Fibroblast of skin of left biceps (primary cell): ENCODE results near the gene RASGRF1.

Experiments used
- DNase-seq, 2 experiments: peaks; one replicate each; pipeline ENCODE4 v3.0.0-alpha.2; 2013; ENCODE audit warnings: low read depth in 2 of 2

The RASGRF1 gene

DNA sequence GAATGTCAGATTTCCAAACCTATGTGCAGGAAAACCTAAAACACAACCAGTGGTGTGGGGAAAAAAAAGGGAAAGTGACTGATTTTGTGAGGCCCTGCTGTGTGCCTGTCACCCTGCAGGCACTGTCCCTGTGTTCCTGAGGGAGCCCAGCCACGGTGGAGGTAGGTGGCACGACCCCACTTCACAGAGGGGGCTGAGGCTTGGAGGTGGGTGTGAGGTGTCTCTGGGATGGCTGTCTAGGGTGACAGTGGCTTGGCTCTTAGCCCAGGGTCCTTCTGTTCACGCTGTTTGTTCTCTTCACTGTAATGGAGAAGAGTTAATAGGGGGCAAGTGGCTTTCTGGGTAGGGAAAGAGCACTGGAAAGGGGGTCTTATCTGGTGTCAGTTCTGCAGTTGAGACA lies 22.6 kb downstream of the RASGRF1 start:
- no peak for DNase-seq

DNA sequence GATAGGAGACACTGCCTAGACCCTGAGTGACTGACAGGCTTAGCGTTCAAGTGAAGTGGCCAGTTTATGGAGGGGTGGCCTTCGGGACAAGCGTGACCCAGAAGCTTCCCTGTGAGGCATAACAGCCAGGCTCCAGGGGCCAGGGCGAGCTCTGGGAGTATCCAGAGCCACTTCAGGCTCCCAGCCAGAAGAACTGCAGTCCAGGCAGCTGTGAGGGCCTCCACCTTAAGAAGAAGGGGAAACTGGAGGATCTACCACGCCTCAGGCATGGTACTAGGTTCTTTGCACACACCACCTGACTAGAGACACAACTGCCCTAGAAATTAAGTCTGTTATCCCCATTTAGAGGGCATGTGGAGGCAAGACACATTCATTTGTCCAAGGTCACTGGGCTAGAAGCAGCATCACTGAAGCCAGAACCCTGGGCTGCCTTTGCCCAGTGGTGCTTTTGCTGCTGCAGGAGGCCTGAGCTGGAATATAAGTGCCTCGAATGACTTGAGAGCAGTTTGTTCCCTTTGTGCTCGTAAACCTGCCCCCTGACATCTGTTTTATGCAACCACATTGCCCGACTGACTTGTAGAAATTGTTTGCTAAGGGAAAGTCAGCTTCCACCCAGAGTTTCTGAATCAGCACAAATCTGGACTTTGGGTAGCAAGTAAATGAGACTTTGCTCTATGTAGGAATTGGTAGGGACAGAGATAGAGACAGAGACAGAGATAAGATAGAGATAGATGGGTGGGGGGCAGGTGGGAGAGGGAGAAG lies 23.3 kb downstream of the RASGRF1 start:
- DNase-seq = no peak

DNA sequence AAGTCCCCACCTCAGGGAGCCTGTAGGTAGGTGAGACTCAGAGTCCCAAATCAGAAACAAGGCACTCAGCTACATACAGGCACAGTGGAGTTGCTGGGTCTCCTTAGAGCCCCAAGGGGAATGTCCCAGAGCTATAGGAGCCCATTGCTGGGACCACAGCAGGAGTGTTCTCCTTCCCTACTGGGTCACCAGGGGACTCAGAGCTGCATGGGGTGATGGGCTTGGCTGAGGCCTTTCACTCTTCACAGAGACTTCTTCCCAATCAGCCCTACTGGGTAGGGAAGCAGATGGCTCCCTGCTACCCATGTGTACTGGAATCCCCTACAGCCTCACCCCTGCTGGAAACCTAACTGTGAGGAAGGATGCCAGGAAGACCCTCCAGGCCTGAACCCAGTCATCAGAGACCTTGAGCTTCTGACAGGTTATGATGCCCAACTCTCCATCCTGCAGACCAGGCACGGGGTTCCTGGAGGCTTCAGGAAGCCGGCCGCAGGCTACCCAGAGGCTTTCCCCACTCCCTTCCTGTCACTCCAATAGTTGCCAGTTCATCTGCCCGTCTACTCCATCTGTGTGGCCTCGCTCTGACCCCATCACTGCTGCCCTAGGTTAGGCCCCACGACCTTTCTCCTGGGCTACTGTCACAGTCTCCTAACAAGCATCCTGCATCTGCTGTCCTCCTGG lies 24.0 kb downstream of the RASGRF1 start:
- no peak for DNase-seq

DNA sequence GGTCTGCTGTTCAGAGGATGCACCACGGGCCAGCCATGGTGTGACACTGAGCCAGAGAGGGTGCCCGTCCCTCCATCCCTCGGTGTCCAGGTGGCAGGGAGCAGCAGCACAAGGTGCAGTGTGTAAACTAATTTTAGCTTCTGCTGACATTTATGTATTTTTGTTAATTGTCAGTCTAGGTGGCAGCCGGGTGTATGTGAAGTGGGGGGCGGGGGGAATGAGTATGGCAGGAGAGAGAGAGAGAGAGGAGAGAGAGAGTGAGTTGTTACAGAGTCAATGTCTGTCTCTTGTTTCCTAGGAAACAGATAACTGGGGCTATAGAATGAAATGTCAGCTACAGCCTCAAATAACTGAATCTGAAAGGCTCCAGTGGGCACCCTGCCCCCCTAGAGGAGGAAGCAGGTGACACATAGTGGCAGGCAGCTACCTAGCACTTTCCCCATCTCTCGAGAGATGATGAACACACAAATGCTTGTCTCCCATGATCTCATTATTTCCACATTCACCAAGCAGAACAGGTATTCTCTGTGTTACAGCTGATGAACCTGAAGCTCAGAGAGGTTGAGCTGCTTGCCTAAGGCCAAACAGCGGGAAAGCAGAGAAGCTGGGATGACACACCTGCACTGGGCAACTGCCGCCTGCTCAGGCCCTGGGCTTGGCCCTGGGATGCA lies 24.7 kb downstream of the RASGRF1 start:
- DNase-seq = no peak

DNA sequence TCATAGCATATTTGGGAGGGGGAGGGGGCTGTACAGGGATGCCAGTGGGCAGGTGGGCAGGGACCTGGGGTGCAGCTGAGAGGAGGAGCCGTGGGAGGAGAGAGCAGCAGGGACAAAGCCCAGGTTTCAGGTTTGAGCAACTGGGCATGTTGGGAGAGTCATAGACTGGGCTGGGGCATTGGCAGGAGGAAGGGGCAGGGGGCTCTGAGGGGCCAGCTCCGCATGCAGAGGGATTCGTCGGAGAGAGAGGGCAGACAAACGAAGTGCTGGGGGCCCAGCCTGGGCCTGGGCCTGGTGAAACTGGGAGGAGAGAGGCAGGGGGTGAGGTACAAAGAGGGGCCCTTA lies 25.2 kb downstream of the RASGRF1 start:
- DNase-seq = no peak

DNA sequence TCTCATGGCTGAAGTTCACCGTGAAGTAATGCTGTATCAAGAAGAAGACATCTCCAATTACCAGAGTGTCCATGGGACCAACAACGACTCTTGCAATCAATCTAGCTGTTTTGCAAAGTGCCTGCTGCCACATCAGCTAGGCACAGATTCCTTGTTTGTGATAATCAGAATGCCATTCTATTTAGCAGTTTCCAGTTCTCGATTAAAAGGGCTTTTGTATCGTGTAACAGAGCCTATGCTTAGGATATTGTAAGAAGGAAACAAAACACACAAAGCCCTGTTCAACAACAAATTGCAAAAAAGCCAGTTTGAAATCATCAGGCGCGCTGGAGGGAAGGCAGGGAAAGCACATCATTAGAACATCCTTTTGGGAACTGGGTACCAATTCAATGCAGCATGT lies 26.1 kb downstream of the RASGRF1 start:
- no peak for DNase-seq

DNA sequence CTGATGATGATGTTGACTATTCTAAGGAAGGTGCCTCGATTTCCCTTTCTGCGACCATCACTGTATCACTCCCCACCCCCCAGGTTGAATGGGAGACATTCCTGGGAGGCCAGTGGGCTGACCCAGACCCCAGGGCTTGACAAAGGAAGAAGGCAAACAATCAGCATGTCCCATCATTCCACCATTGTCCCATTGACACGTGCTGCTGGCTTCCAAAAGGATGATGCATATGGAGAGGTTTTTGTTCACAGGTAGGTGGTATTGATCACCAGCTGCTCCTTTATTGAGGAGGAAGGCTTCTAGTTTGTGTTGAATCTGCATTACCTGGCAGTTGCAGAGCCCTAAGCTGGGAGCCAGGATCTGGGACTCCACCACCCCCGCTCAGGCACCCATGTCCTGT lies 30.4 kb downstream of the RASGRF1 start:
- no peak for DNase-seq

DNA sequence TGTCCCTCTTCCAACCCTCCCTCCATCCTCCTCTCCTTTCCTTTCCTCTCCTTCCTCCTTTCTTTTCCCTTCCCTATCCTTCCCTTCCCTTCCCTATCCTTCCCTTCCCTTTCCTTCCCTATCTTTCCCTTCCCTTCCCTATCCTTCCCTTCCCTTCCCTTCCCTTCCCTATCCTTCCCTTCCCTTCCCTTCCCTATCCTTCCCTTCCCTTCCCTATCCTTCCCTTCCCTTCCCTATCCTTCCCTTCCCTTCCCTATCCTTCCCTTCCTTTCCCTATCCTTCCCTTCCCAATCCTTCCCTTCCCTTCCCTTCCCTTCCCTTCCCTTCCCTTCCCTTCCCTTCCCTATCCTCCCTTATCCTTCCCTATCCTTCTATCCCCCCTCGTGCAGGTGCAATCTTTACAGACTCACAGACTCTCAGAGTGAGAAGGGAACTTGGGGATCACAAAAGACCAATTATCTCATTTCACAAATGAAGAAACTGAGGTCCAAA lies 31.5 kb downstream of the RASGRF1 start:
- no peak for DNase-seq

DNA sequence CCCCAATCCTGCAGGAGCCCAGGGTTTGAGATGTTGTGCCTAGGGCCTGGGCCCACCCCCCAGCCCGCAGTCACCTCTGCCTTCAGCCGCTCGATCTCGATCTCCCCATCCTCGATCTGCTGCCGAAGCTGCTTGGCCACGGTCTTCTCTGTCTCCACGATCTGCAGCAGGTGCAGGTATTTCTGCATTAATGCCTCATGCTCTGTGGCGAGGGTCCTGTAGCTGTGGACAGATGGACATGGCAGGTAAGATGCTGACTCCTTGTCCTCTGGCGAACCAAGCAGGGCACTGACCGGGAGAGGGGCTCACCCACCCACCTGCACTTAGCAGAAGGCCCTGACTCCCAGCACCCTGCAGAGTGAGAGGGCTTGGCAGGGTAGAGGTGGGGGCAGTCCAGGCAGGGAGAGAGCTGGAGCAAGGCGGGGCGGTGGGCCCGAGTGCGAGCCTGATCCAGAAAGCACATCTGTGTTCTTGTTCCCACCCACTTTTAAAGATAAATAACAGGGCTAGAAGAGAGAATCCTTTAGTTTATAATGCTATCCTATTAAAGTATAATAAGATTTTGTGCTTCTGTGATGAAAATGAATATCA lies 32.2 kb downstream of the RASGRF1 start:
- DNase-seq = no peak

DNA sequence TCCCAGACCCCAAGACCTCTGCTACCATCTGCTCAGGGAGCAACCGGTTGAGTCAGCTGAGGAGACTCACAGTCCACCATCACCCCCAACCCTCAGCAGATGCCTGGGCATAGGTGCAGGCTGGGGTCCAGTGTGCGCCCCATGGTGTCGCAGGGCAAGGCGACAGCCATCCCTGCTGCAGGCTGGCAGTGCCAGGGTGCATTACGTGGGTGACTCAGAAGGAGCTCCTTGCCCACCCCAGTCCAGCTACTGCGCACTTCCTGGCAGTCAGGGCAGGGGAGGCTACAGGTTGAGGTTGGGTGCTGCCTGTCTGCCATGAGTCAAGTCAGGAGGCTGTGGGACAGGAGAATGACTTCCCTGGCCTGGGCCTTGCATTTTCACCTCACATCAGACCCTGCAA lies 33.5 kb downstream of the RASGRF1 start:
- DNase-seq = no peak

DNA sequence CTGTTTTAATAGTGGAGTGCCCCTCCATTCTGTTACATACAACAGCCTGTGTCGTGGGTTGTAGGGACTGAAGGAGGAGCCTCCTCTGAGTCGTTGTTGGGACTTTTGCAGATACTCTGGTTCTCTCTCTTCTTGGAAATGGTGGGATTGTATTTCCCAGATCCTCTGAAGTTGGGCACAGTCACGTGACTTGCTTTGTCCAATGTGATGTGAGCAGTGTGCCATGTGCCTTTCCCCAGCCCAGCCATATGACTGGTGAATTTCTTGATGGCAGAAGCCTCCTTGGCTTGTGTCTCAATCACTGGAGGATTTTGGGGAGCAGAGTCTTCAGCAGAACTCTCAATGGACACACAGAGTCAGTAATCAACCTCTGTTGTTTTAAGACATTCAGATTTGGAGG lies 36.2 kb downstream of the RASGRF1 start:
- no peak for DNase-seq

DNA sequence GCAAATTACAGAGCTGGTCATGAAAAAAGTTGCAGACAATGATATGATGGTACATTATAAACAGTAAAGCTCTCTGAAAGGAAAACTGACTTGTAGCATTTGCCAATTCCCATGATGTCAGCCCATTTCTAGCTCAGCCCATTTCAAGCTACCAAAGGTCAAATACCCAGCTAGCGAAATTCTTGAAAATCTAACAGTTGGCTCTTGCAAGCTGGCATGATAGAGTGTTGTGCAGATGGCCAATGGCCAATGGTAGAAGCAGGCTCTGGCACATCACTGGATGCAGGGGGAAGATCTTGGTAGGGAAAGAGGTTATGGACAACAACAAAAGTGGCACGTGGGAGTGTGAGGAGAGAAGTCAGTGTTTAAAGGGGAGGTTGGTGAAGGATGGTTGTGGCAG lies 36.7 kb downstream of the RASGRF1 start:
- DNase-seq = no peak

DNA sequence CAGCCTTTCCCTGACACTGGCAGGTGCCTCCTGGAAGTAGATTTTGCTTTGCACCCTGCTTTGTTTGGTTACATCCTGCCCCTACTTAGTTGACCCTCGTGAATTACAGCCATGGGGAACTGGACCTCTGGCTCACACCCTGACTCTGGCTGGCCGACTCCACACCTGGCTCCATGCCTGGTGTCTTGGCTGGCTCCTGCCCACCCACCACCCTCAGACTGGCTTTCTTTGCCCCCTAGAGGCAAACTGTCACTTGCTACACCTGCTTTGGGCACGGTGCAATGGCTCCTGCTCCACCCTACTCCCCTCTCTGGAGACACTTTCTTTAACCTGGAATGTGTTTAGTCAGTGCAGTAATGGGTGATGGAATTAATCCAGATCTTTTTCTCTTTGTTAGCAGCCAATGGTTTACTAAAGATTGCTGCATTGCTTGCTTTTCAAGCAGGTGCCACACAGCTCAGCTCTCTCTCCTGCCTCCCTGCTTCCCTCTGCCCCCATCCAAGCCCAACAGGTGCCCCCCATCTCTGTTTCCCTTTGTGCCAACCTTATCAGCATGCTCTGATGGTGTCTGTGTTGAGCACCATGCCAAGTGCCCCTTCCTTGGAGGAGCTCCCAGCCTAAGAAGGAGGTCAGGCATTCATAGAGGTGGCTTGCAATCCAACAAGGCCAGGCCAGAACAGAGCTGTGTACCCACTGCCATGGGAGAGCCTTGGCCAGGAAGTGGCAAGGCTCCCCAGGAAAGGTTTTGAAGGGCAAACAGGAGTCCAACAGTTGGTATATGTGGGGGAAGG lies 38.4 kb downstream of the RASGRF1 start:
- DNase-seq = no peak

DNA sequence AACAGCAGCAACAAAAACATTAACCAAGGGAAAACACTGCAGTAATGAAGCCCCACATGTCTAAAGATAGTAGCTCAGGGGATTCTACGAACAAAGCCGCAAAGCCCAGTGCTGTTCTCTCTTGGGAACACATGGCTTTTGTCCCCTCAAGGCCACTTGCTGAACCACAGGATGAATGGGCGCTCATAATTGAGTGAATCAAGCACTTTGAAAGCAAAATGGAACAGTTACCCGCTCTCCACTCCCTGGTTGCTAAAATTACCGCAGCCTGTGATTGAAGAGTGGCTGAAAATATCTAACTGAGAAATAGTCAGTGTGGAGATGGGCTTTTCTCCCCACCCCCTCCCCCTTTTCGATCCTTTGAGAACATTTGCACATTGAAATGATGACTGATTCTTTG lies 39.6 kb downstream of the RASGRF1 start:
- no peak for DNase-seq

DNA sequence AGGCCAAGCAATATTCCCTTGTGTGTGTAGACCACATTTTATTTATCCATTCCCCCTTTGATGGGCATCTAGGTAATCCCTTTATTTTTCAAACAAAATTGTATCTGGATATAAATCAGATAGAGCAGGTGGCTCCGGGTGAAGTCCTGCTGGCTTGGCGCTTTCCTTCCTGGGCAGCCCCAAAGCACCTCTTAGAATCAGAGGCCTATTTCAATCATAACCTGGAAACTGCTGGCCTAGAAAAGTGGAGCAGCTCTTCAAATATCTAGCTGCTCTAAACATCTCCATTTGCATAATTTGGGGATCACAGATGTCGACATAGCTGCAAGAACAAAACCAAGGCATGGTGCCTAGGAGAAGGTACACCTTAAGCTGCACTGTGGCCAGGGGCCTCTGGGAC lies 40.2 kb downstream of the RASGRF1 start:
- DNase-seq = no peak

DNA sequence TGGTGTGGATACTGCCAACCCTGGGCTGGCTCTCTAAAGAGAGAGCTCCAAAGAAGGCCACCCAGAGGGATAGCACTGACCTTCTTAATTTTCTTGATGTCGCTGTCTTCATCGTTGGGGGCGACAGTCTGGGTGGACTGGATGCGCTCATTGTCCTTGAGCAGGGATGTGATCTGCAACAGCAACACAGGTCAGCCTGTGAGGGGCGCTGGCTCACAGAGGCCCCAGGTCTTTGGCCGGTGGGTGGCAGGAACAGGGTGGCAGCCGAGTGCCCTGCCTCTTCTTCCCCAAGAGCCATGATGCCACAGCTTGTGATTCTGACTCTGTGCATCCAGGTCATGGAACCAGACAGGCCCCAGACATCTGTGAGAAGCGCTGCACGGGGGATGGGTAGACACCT lies 41.2 kb downstream of the RASGRF1 start:
- no peak for DNase-seq

DNA sequence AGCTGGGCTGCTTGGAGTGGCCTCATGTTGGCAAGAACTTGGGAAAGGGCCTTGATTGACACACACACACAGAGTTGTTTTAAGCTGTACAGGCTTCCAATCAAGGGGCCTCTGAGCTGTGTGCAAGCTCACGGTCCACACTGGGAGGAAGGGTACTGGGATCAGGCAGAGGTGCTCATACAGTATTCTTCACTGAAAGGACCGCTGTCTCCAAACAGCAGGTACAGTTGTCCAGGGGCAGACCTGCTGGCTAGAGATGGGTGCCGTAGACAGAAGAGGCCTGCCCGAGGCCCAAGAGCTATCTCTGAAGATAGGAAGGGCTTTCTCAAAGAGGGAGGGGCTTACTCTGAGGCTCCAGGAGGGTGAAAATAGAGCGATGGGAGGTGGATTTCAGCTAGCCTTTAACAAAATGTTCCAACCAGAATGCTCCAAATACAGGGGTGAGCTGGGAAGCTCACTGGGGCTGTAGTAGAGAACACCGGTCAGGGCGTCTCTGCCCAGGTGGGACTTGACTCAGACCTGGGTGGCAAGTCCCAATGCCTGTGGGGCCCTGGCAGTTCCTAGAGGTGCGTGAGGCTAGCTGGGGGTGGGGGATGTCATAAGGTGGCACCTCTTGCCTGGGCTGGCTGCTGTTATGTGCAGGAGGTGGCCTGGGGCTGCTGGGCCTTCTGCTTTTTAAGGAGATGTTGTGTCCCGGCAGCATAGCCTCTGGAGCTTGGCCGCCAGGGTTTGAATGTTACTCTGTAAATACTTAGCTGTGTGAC lies 42.7 kb downstream of the RASGRF1 start:
- no peak for DNase-seq

DNA sequence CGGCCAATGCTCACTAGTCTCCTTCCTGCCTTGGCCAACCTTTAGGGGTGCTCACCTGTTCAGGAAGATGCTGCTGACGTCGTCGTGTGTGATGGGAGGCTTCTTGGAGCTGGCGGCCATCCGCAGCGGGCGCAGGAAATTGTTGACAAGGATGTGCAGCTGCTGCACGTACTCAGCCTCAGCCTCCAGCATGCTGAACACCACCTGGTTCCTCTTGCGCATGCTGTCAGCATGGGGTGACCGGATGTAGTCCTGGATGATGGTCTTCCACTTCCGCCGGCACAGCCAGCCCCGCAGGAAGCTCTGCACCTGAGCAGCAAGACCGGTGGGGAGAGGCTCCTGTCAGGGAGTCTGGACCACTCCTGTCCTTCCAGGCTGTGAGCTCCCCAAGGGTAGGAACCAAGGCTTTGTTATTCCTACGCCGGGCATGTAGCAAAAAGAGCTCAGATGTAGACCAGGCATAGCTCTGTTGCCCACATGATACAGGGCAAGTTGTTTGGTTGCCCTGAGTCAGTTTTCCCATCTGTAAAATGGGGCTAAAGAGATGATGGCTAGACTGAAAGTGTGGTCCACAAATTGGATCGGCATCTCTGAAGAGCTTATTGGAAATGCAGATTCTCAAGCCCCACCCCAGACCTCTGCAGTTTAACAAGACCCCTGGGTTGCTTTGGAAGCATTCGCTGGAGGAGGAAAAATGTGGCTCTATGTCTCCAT lies 43.7 kb downstream of the RASGRF1 start:
- DNase-seq = no peak

DNA sequence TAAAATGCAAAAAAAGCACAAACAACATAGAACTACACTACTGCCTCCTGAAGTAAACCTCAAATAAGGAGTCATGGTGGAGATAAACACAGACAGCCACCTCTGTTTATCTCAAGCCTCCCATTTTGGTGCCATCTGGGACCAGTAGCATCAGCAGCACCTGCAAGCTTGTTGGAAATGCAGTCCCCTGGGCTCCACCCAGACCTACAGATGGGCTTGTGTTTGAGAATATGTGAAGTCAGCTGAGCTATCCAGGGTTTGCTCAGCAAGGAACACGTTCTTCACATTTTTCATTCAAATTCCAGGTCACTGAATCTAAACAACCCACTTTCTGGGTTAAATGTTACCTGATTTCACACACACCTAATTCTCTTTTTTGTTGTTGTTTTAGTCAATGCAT lies 45.5 kb downstream of the RASGRF1 start:
- DNase-seq = no peak

DNA sequence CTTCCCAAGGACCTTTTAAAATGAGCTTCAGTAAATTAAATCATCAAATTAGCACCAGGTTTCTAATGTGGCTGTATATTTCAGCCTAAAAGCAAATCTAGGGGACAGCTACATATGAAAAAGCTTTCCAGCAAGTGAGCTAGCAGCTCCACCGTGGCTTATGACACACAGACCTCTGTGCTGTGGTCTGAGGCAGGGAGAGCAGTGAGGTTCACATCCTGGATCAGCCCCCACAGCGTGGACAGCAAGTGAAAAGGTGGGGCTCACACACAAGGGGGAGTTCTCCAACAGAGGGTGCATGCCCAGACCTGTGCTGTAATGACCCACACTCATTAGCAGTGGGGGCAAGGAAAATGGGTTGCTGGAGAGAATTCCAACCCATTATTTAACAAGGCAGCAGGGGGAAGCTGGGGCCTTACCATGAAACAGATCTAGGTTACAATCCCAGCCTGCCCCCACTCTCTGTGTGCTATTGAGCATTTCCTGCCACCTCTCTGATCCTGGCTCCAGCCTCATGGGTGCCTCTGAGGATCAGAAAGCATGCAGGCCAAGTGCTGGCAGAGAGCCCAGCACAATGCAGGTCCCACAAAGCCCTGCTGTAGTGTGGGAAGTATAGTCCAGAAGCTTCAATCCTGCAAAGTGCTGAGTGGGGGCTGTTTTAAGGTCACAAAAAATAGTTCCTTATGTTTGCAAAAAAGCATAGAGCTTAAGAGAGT lies 48.2 kb downstream of the RASGRF1 start:
- no peak for DNase-seq
